ENCODE data around the gene S100G.

The S100G gene

GRCh38 chrX:16633754-16634153 is 16.2 kb upstream of the S100G start:
- H3K4me3 ChIP-seq (ENCODE audit: low read length) = no peak overlapping the region
- no peak for DNase-seq (ENCODE audit: low read depth)
- TF ChIP-seq CTCF (conservative IDR thresholded peaks at IDR 0.05; ENCODE audit: low read depth, low read length) = no peak

- no peak for TF ChIP-seq CTCF (conservative IDR thresholded peaks at IDR 0.05; ENCODE audit: low read depth, low read length)
- no peak overlapping the region for H3K4me3 ChIP-seq (ENCODE audit: low read length)
- no peak for DNase-seq (ENCODE audit: low read depth)
Observed at GRCh38 chrX:16635040-16635439, 14.9 kb upstream of the S100G start.

- no peak overlapping the region for H3K4me3 ChIP-seq (ENCODE audit: low read length)
- TF ChIP-seq CTCF (conservative IDR thresholded peaks at IDR 0.05; ENCODE audit: low read depth, low read length) = no peak
- DNase-seq (ENCODE audit: low read depth) = no peak
Observed at GRCh38 chrX:16635596-16635995, 14.4 kb upstream of the S100G start.

GRCh38 chrX:16638533-16638932 is 11.4 kb upstream of the S100G start:
- no peak for DNase-seq (ENCODE audit: low read depth)
- H3K4me3 ChIP-seq (ENCODE audit: low read length) = no peak overlapping the region
- TF ChIP-seq CTCF (conservative IDR thresholded peaks at IDR 0.05; ENCODE audit: low read depth, low read length) = no peak

GRCh38 chrX:16639966-16640365 is 10.0 kb upstream of the S100G start:
- TF ChIP-seq CTCF (conservative IDR thresholded peaks at IDR 0.05; ENCODE audit: low read depth, low read length) = no peak
- no peak for DNase-seq (ENCODE audit: low read depth)
- H3K4me3 ChIP-seq (ENCODE audit: low read length) = no peak overlapping the region

GRCh38 chrX:16640823-16641222 is 9.1 kb upstream of the S100G start:
- no peak for TF ChIP-seq CTCF (conservative IDR thresholded peaks at IDR 0.05; ENCODE audit: low read depth, low read length)
- H3K4me3 ChIP-seq (ENCODE audit: low read length) = no peak overlapping the region
- no peak for DNase-seq (ENCODE audit: low read depth)

- DNase-seq (ENCODE audit: low read depth) = no peak
- TF ChIP-seq CTCF (conservative IDR thresholded peaks at IDR 0.05; ENCODE audit: low read depth, low read length) = no peak
- no peak overlapping the region for H3K4me3 ChIP-seq (ENCODE audit: low read length)
Observed at GRCh38 chrX:16643176-16643575, 6.8 kb upstream of the S100G start.
